Sigmoid colon (tissue), 7 donors: ENCODE measurements around the gene LRRC73. TPM values are rescaled to one million over a fixed set of nuclear protein-coding genes. Genes with fewer than 3 reads are reported as not detected.

Source experiments
- DNase-seq: peaks from one replicate; pipeline ENCODE4 v3.0.0-alpha.2; 2019
- H3K27ac ChIP-seq, 4 donors: fragments of 200-600 bp; sonication (generic); one replicate each; pipeline ENCODE4 v1.5.1; 2016 to 2019; ENCODE audit warnings: mild to moderate bottlenecking in 1 of 4
- H3K27me3 ChIP-seq, 3 donors: fragments of 200-600 bp; sonication (generic); one replicate each; pipeline ENCODE4 v1.5.1; 2019; ENCODE audit warnings: mild to moderate bottlenecking in 1 of 3
- H3K36me3 ChIP-seq, 4 donors: fragments of 200-600 bp; sonication (generic); one replicate each; pipeline ENCODE4 v1.5.1; 2016 to 2019
- H3K4me1 ChIP-seq, 4 donors: fragments of 200-600 bp; sonication (generic); one replicate each; pipeline ENCODE4 v1.5.1; 2017 to 2019
- H3K4me3 ChIP-seq, 4 donors: fragments of 200-600 bp; sonication (generic); one replicate each; pipeline ENCODE4 v1.5.1; 2017 to 2019; ENCODE audit warnings: mild to moderate bottlenecking in 2 of 4, moderate library complexity in 1 of 4
- H3K9me3 ChIP-seq, 4 donors: fragments of 200-600 bp in 3 of 4; sonication (generic) in 3 of 4; one replicate each; pipeline versions ENCODE4 v1.5.1 to v1.6.1; 2013 to 2019
- EP300 ChIP-seq, 4 donors: sonication (generic); formaldehyde crosslinking; IDR thresholded peaks; one replicate each; pipeline ENCODE4 v1.6.1; 2017; ENCODE audit warnings: antibody characterized with exemption in 4 of 4
- POLR2A ChIP-seq, 2 donors: fragments of 450-650 bp; IDR thresholded peaks; one replicate each; pipeline ENCODE4 v1.6.1; 2016; ENCODE audit warnings: antibody characterized with exemption in 2 of 2, mild to moderate bottlenecking in 2 of 2, moderate library complexity in 2 of 2
- POLR2AphosphoS5 ChIP-seq, 4 donors: sonication (generic); formaldehyde crosslinking; IDR thresholded peaks; one replicate each; pipeline ENCODE4 v1.6.1; 2017; ENCODE audit warnings: antibody characterized with exemption in 4 of 4
- WGBS, 2 donors: extraction: QIAGEN DNeasy Blood & Tissue Kit; methylation state at CpG; one replicate each; pipeline ENCODE4 v1.1.7; 2013; 5-methylcytosine and 5-hydroxymethylcytosine counted together
- intact Hi-C: fragments of 100-400 bp; cut with DNase I; formaldehyde crosslinking; loops from one replicate; pipeline ENCODE4 v1.15.1; 2023
- polyA plus RNA-seq, 3 donors: library from polyadenylated mRNA; stranded (reverse); fragments of 200-250 nt; gene quantifications; one replicate each; pipeline ENCODE4 v1.2.3, GENCODE V29; 2013
- total RNA-seq, 4 donors: library from RNA; depleted of rRNA; stranded (reverse); fragments of >200 nt; gene quantifications; one replicate each; pipeline ENCODE4 v1.1.0, GENCODE V29; 2016
- TF ChIP-seq, protein P1 (sequence below), 4 experiments: fragments of 450-650 bp in 3 of 4; fragments of 200-600 bp in 1 of 4; IDR thresholded peaks; one replicate each; pipeline ENCODE4 v1.5.1; 2016 to 2019; ENCODE audit warnings: antibody characterized with exemption in 4 of 4, mild to moderate bottlenecking in 3 of 4, moderate library complexity in 2 of 4
- donor health status: healthy with polysubstance abuse.
- donor health status: Bipolar disorder and iron deficiency.
- donor health status: healthy.

The LRRC73 gene
- total and polyA plus RNA-seq, 7 donors: 0.33 to 1.1 (median 0.47) TPM; not detected in 2

DNA sequence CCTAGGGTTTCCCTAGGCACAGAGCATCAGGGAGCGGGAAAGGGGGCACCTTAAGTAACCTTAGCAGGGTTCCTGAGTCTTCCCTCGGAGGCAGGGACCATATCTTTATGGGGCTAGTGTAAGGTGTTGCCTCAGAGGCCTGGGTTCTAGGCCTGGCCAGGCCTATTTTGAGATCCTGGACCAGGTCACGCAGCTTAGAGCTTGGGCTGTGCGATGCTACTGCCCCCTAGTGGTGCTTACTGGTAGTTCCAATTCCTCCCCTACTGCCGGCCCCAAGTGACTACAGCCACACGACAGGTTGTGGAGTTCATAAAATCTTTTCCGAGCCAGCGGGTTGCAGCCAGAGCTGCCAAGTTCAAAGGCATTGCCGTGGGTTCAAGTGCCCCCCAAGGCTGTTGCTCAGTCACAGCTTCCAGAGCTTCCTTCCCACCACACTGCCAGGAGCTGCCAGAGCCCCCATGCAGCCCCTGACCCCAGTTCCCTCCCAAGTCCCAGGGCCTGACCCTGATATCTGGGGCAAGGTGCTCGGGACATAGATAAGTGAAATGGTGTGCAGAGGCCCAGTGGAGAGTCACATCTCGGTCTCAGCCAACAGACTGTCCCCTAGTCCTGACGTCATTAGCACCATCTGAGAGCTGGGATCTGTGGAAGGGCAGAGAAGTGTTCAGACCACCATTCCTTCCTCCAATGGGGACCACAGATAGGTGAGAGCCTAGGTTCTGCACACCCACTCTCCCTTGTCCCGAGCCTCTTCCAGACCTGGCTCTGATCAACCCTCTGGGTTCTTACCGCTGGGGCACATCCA, 3.3 kb downstream of the LRRC73 start:
- Histone ChIP-seq H3K4me1 (peaks cover 0 to 25% (median 22%) of the 10 kb centered on the region in 4 donors), H3K4me3 (no peak overlapping the region), H3K27ac (peak overlapping the region in 1 of 4 donors; percentile 26), H3K9me3 (no peaks in the 10 kb centered on the region), H3K27me3 (peaks cover 0 to 14% (median 0%) of the 10 kb centered on the region in 3 donors), H3K36me3 (peaks cover 18 to 52% (median 39%) of the 10 kb centered on the region in 4 donors)
- TF ChIP-seq, protein P1, sequence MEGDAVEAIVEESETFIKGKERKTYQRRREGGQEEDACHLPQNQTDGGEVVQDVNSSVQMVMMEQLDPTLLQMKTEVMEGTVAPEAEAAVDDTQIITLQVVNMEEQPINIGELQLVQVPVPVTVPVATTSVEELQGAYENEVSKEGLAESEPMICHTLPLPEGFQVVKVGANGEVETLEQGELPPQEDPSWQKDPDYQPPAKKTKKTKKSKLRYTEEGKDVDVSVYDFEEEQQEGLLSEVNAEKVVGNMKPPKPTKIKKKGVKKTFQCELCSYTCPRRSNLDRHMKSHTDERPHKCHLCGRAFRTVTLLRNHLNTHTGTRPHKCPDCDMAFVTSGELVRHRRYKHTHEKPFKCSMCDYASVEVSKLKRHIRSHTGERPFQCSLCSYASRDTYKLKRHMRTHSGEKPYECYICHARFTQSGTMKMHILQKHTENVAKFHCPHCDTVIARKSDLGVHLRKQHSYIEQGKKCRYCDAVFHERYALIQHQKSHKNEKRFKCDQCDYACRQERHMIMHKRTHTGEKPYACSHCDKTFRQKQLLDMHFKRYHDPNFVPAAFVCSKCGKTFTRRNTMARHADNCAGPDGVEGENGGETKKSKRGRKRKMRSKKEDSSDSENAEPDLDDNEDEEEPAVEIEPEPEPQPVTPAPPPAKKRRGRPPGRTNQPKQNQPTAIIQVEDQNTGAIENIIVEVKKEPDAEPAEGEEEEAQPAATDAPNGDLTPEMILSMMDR (IDR thresholded peaks at IDR 0.05): peak; percentile 79 to 97 (median 92)
- TF ChIP-seq EP300 (IDR thresholded peaks at IDR 0.05): no peak
- WGBS, 2 donors: 20 to 30% methylated on average over 14 of the region's 14 CpGs
- intact Hi-C loops: loop anchor here (1.0 to 5.0 kb wide), 5 partner anchors 30 to 280 kb away; partner anchors contain the start of genes DNPH1, TJAP1 and ZNF318
- peak; percentile 89 for DNase-seq

GRCh38 chr6:43506171-43506570, 4.0 kb downstream of the LRRC73 start:
- no peak for DNase-seq

GRCh38 chr6:43505718-43506117, 4.4 kb downstream of the LRRC73 start:
- Histone ChIP-seq H3K9me3 (no peaks in the 10 kb centered on the region), H3K4me3 (no peak overlapping the region), H3K27me3 (peaks cover 0 to 14% (median 0%) of the 10 kb centered on the region in 3 donors), H3K4me1 (peaks cover 0 to 23% (median 20%) of the 10 kb centered on the region in 4 donors), H3K36me3 (peaks cover 16 to 50% (median 41%) of the 10 kb centered on the region in 4 donors), H3K27ac (no peak overlapping the region)
- TF ChIP-seq POLR2A (IDR thresholded peaks at IDR 0.05) (no peak), EP300 (IDR thresholded peaks at IDR 0.05) (no peak), POLR2AphosphoS5 (IDR thresholded peaks at IDR 0.05) (no peak)
- TF ChIP-seq, protein P1 (IDR thresholded peaks at IDR 0.05): no peak
- WGBS, 2 donors: 81 to 85% methylated on average over 6 of the region's 6 CpGs
- no peak for DNase-seq
- intact Hi-C loops: loop anchor here (1.0 to 5.0 kb wide), 5 partner anchors 29 to 278 kb away; partner anchors contain the start of genes DNPH1, TJAP1 and ZNF318

More at GRCh38 chr6:43506171-43506570, 4.0 kb downstream of the LRRC73 start:
- peaks cover 0 to 14% (median 0%) of the 10 kb centered on the region in 3 donors for H3K27me3 ChIP-seq
- peaks cover 0 to 25% (median 22%) of the 10 kb centered on the region in 4 donors for H3K4me1 ChIP-seq
- WGBS, 2 donors: 91 to 92% methylated on average over 3 of the region's 3 CpGs
- peaks cover 16 to 50% (median 37%) of the 10 kb centered on the region in 4 donors for H3K36me3 ChIP-seq
- no peaks in the 10 kb centered on the region for H3K9me3 ChIP-seq
- intact Hi-C loops: loop anchor here (1.0 to 5.0 kb wide), 5 partner anchors 29 to 279 kb away; partner anchors contain the start of genes DNPH1, TJAP1 and ZNF318
- TF ChIP-seq, protein P1 (IDR thresholded peaks at IDR 0.05): no peak
- TF ChIP-seq POLR2A (IDR thresholded peaks at IDR 0.05): no peak
- TF ChIP-seq EP300 (IDR thresholded peaks at IDR 0.05): no peak
- no peak for TF ChIP-seq POLR2AphosphoS5 (IDR thresholded peaks at IDR 0.05)
- H3K27ac ChIP-seq: peak overlapping the region in 1 of 4 donors; percentile 26
- H3K4me3 ChIP-seq: no peak overlapping the region

GRCh38 chr6:43504756-43505593, 5.2 kb downstream of the LRRC73 start:
- intact Hi-C loops: loop anchor here (5.0 kb wide), 3 partner anchors 138 to 278 kb away; partner anchors contain the start of genes DNPH1 and ZNF318
- no peak for DNase-seq
- WGBS, 2 donors: 94 to 95% methylated on average over 26 of the region's 26 CpGs

More at GRCh38 chr6:43504756-43505593, 5.2 kb downstream of the LRRC73 start:
- H3K27ac ChIP-seq: no peak overlapping the region
- no peak for TF ChIP-seq POLR2A (IDR thresholded peaks at IDR 0.05)
- TF ChIP-seq, protein P1 (IDR thresholded peaks at IDR 0.05): no peak
- TF ChIP-seq EP300 (IDR thresholded peaks at IDR 0.05): no peak
- no peak for TF ChIP-seq POLR2AphosphoS5 (IDR thresholded peaks at IDR 0.05)
- no peak overlapping the region for H3K4me3 ChIP-seq
- peaks cover 16 to 57% (median 48%) of the 10 kb centered on the region in 4 donors for H3K36me3 ChIP-seq
- no peaks in the 10 kb centered on the region for H3K9me3 ChIP-seq
- peaks cover 0 to 14% (median 0%) of the 10 kb centered on the region in 3 donors for H3K27me3 ChIP-seq
- H3K4me1 ChIP-seq: peaks cover 0 to 18% (median 15%) of the 10 kb centered on the region in 4 donors
